SJSA1 (cell line): ENCODE results near the gene GRIPAP1. TPM values are rescaled to one million over a fixed set of nuclear protein-coding genes. Genes with fewer than 3 reads are reported as not detected.

ENCODE experiments used
- DNase-seq, 2 experiments: peaks; one replicate each; pipeline ENCODE4 v3.0.0-alpha.2; 2015 to 2020; ENCODE audit warnings: low spot score in 2 of 2, low read depth in 1 of 2
- H3K27ac ChIP-seq: fragments of 250-450 bp; sonication (Bioruptor Pico); 2 replicates; pipeline ENCODE4 v1.5.1; 2020; ENCODE audit warnings: mild to moderate bottlenecking, moderate library complexity
- H3K27me3 ChIP-seq: fragments of 250-450 bp; sonication (Bioruptor Pico); replicated peaks from 2 replicates; pipeline ENCODE4 v1.5.1; 2020; ENCODE audit warnings: mild to moderate bottlenecking, moderate library complexity
- H3K36me3 ChIP-seq: fragments of 250-450 bp; sonication (Bioruptor Pico); 2 replicates; pipeline ENCODE4 v1.5.1; 2020; ENCODE audit warnings: mild to moderate bottlenecking
- H3K4me1 ChIP-seq: fragments of 250-450 bp; sonication (Bioruptor Pico); replicated peaks from 2 replicates; pipeline ENCODE4 v1.6.1; 2021; ENCODE audit warnings: mild to moderate bottlenecking
- H3K4me3 ChIP-seq: fragments of 250-450 bp; sonication (Bioruptor Pico); 2 replicates; pipeline ENCODE4 v1.5.1; 2020; ENCODE audit warnings: mild to moderate bottlenecking
- H3K9me3 ChIP-seq: fragments of 250-450 bp; sonication (Bioruptor Pico); replicated peaks from 2 replicates; pipeline ENCODE4 v1.5.1; 2020; ENCODE audit warnings: mild to moderate bottlenecking
- total RNA-seq: library from RNA; depleted of rRNA; stranded (reverse); fragments of >200 nt; shearing (Covaris generic); gene quantifications from 2 replicates; pipeline ENCODE4 v1.2.3, GENCODE V29; 2014; rRNA removed

GRIPAP1 gene
- total RNA-seq = 17.0 and 19.5 TPM in 2 replicates

GRCh38 chrX:49002091-49002935 lies at the start of gene GRIPAP1:
Gene GRIPAP1, minus strand, starts transcription at chrX:49002264. Its CDS starts 35 bp downstream, at chrX:49002229.
- Histone ChIP-seq H3K36me3 (no peaks in the 10 kb centered on the region), H3K9me3 (no peaks in the 10 kb centered on the region), H3K27ac (peak within 1 kb of the TSS; percentile 100), H3K4me1 (no peaks in the 10 kb centered on the region), H3K27me3 (no peaks in the 10 kb centered on the region), H3K4me3 (peak within 1 kb of the TSS; percentile 53)
- DNase-seq = peak; percentile 68 to 83

- Histone ChIP-seq H3K9me3 (no peaks in the 10 kb centered on the region), H3K27ac (peak overlapping the region; percentile 16; the same call in 1 of the 2 replicates), H3K4me3 (peak overlapping the region; percentile 24), H3K27me3 (no peaks in the 10 kb centered on the region), H3K4me1 (peaks cover 28% of the 10 kb centered on the region), H3K36me3 (peaks cover 19% of the 10 kb centered on the region)
- DNase-seq = no peak
These were observed 41.9 kb upstream of the GRIPAP1 start for GRCh38 chrX:49043987-49044281.

GRCh38 chrX:49043220-49043986 lies 41.3 kb upstream of the GRIPAP1 start, which contains the start of gene TFE3:
Gene TFE3, minus strand, starts transcription at chrX:49043357. Its CDS starts 131 bp downstream, at chrX:49043226.
- Histone ChIP-seq H3K9me3 (no peaks in the 10 kb centered on the region), H3K36me3 (peaks cover 24% of the 10 kb centered on the region), H3K4me3 (peak within 1 kb of the TSS; percentile 90), H3K27ac (peak within 1 kb of the TSS; percentile 98), H3K27me3 (no peaks in the 10 kb centered on the region), H3K4me1 (peaks cover 28% of the 10 kb centered on the region)
- peak; percentile 98 for DNase-seq

GRCh38 chrX:49042581-49043219 lies 40.6 kb upstream of the GRIPAP1 start:
- Histone ChIP-seq H3K27me3 (no peaks in the 10 kb centered on the region), H3K4me3 (peak overlapping the region; percentile 90), H3K9me3 (no peaks in the 10 kb centered on the region), H3K36me3 (peaks cover 31% of the 10 kb centered on the region), H3K27ac (peak overlapping the region; percentile 98), H3K4me1 (peaks cover 28% of the 10 kb centered on the region)
- DNase-seq = no peak

GRCh38 chrX:49041744-49042580 lies 39.9 kb upstream of the GRIPAP1 start:
- Histone ChIP-seq H3K27me3 (no peaks in the 10 kb centered on the region), H3K27ac (peak overlapping the region; percentile 98), H3K36me3 (peaks cover 38% of the 10 kb centered on the region), H3K4me1 (peaks cover 28% of the 10 kb centered on the region), H3K9me3 (no peaks in the 10 kb centered on the region), H3K4me3 (peak overlapping the region; percentile 90)
- peak; percentile 70 to 77 for DNase-seq

GRCh38 chrX:49040376-49040955 lies 38.4 kb upstream of the GRIPAP1 start:
- Histone ChIP-seq H3K27me3 (no peaks in the 10 kb centered on the region), H3K9me3 (no peaks in the 10 kb centered on the region), H3K4me1 (peaks cover 28% of the 10 kb centered on the region), H3K4me3 (peak overlapping the region; percentile 90), H3K36me3 (peaks cover 51% of the 10 kb centered on the region), H3K27ac (peak overlapping the region; percentile 98)
- peak; percentile 55 to 65 for DNase-seq

- peaks cover 53% of the 10 kb centered on the region for H3K36me3 ChIP-seq
- peak; percentile 88 to 93 for DNase-seq
- no peaks in the 10 kb centered on the region for H3K27me3 ChIP-seq
- peak overlapping the region; percentile 98 for H3K27ac ChIP-seq
- H3K4me3 ChIP-seq = peak overlapping the region; percentile 90
- no peaks in the 10 kb centered on the region for H3K9me3 ChIP-seq
- peaks cover 28% of the 10 kb centered on the region for H3K4me1 ChIP-seq
These were observed 37.7 kb upstream of the GRIPAP1 start for GRCh38 chrX:49039598-49040375.

- no peak overlapping the region for H3K4me3 ChIP-seq
- peaks cover 29% of the 10 kb centered on the region for H3K4me1 ChIP-seq
- no peak overlapping the region for H3K27ac ChIP-seq
- no peak for DNase-seq
- H3K9me3 ChIP-seq = no peaks in the 10 kb centered on the region
- H3K36me3 ChIP-seq = peaks cover 69% of the 10 kb centered on the region
- no peaks in the 10 kb centered on the region for H3K27me3 ChIP-seq
These were observed 35.9 kb upstream of the GRIPAP1 start for GRCh38 chrX:49037883-49038475.

- H3K9me3 ChIP-seq = no peaks in the 10 kb centered on the region
- H3K27me3 ChIP-seq = no peaks in the 10 kb centered on the region
These were observed 28.2 kb upstream of the GRIPAP1 start for GRCh38 chrX:49030283-49030682.

GRCh38 chrX:49029876-49030275 lies 27.8 kb upstream of the GRIPAP1 start:
- no peaks in the 10 kb centered on the region for H3K9me3 ChIP-seq
- DNase-seq = no peak
- no peaks in the 10 kb centered on the region for H3K27me3 ChIP-seq
- H3K27ac ChIP-seq = no peak overlapping the region
- peaks cover 50% of the 10 kb centered on the region for H3K36me3 ChIP-seq
- H3K4me3 ChIP-seq = no peak overlapping the region
- H3K4me1 ChIP-seq = peaks cover 4% of the 10 kb centered on the region; the same call in 1 of the 2 replicates

More at GRCh38 chrX:49030283-49030682, 28.2 kb upstream of the GRIPAP1 start:
- peaks cover 51% of the 10 kb centered on the region for H3K36me3 ChIP-seq
- DNase-seq = no peak
- H3K4me3 ChIP-seq = no peak overlapping the region
- H3K4me1 ChIP-seq = peaks cover 4% of the 10 kb centered on the region; the same call in 1 of the 2 replicates
- no peak overlapping the region for H3K27ac ChIP-seq

GRCh38 chrX:49019599-49020249 lies 17.7 kb upstream of the GRIPAP1 start:
- DNase-seq = no peak
- H3K4me1 ChIP-seq = no peaks in the 10 kb centered on the region
- no peak overlapping the region for H3K4me3 ChIP-seq
- H3K27ac ChIP-seq = no peak overlapping the region
- no peaks in the 10 kb centered on the region for H3K27me3 ChIP-seq
- H3K36me3 ChIP-seq = 0 out of 2 replicates have a peak, but pooled peaks cover 4% of the 10 kb centered on the region
- H3K9me3 ChIP-seq = no peaks in the 10 kb centered on the region
